GM23338 (cell line): ENCODE measurements around the gene GALNT1. TPM values are rescaled to one million over a fixed set of nuclear protein-coding genes. Genes with fewer than 3 reads are reported as not detected.

Experiments
- ATAC-seq: fragments of 200-7000 bp; cut with Tn5 transposase; 3 replicates; pipeline ENCODE4 v1.9.1; 2020
- DNase-seq: peaks from one replicate; pipeline ENCODE4 v3.0.0-alpha.2; 2015; ENCODE audit warnings: low spot score
- H2AFZ ChIP-seq: fragments of 200-600 bp; sonication (generic); 2 replicates; pipeline ENCODE4 v1.8.0; 2016; ENCODE audit warnings: antibody characterized with exemption, mild to moderate bottlenecking, moderate library complexity
- H3F3A ChIP-seq: fragments of 200-600 bp; sonication (generic); replicated peaks from 2 replicates; pipeline ENCODE4 v1.8.0; 2017; ENCODE audit warnings: antibody characterized with exemption, mixed run types, low read depth
- H3K27ac ChIP-seq: fragments of 200-600 bp; sonication (generic); 2 replicates; pipeline ENCODE4 v1.6.1; 2016; ENCODE audit warnings: low read depth
- H3K27me3 ChIP-seq: fragments of 200-600 bp; sonication (generic); 2 replicates; pipeline ENCODE4 v1.8.0; 2016; ENCODE audit warnings: mild to moderate bottlenecking, mixed run types, moderate library complexity; ENCODE audit not compliant: insufficient read depth
- H3K36me3 ChIP-seq: fragments of 200-600 bp; sonication (generic); 2 replicates; pipeline ENCODE4 v1.8.0; 2016; ENCODE audit warnings: mild to moderate bottlenecking; ENCODE audit not compliant: insufficient read depth
- H3K4me1 ChIP-seq: fragments of 200-600 bp; sonication (generic); 2 replicates; pipeline ENCODE4 v1.8.0; 2016; ENCODE audit warnings: mild to moderate bottlenecking, moderate library complexity; ENCODE audit not compliant: insufficient read depth
- H3K4me2 ChIP-seq: fragments of 200-600 bp; sonication (generic); 2 replicates; pipeline ENCODE4 v1.7.1; 2017; ENCODE audit warnings: mixed run types
- H3K4me3 ChIP-seq: fragments of 200-600 bp; sonication (generic); 2 replicates; pipeline ENCODE4 v1.6.1; 2016; ENCODE audit warnings: mixed run types
- H3K79me2 ChIP-seq: fragments of 200-600 bp; sonication (generic); replicated peaks from 2 replicates; pipeline ENCODE4 v1.8.0; 2017; ENCODE audit warnings: mild to moderate bottlenecking; ENCODE audit not compliant: insufficient read depth
- H3K9me2 ChIP-seq: fragments of 200-600 bp; sonication (generic); 2 replicates; pipeline ENCODE4 v1.8.0; 2017; ENCODE audit not compliant: insufficient read depth
- H4K20me1 ChIP-seq: fragments of 200-600 bp; sonication (generic); replicated peaks from 2 replicates; pipeline ENCODE4 v1.8.0; 2017; ENCODE audit warnings: mild to moderate bottlenecking; ENCODE audit not compliant: insufficient read depth
- H3K27ac Mint-ChIP-seq: 2 replicates; pipeline ENCODE4 v1.8.0; 2020; ENCODE audit warnings: inconsistent platforms, mild to moderate bottlenecking, moderate library complexity, mixed read lengths
- H3K27me3 Mint-ChIP-seq: 3 replicates; pipeline ENCODE4 v1.8.0; 2022; ENCODE audit warnings: low read depth, mild to moderate bottlenecking, moderate library complexity, mixed read lengths, inconsistent platforms; ENCODE audit not compliant: insufficient read depth, poor library complexity
- H3K36me3 Mint-ChIP-seq: 3 replicates; pipeline ENCODE4 v1.8.0; 2021; ENCODE audit warnings: low read depth, mild to moderate bottlenecking, inconsistent platforms, moderate library complexity, mixed read lengths
- H3K4me1 Mint-ChIP-seq: 3 replicates; pipeline ENCODE4 v1.8.0; 2020; ENCODE audit warnings: mild to moderate bottlenecking, inconsistent platforms, mixed read lengths
- H3K4me3 Mint-ChIP-seq: 3 replicates; pipeline ENCODE4 v1.8.0; 2021; ENCODE audit warnings: moderate library complexity, mild to moderate bottlenecking, inconsistent platforms, mixed read lengths
- H3K9me3 Mint-ChIP-seq: 3 replicates; pipeline ENCODE4 v1.8.0; 2020; ENCODE audit warnings: moderate library complexity, mild to moderate bottlenecking, inconsistent platforms, mixed read lengths
- CREB1 ChIP-seq: fragments of 250-450 bp; sonication (Bioruptor Pico); IDR thresholded peaks from 2 replicates; pipeline ENCODE4 v1.5.0; 2020; ENCODE audit warnings: low read depth, mild to moderate bottlenecking, moderate library complexity
- ETS1 ChIP-seq: IDR thresholded peaks from 2 replicates; pipeline ENCODE4 v1.6.1; 2016; ENCODE audit warnings: antibody characterized with exemption
- EZH2 ChIP-seq: fragments of 200-600 bp; sonication (generic); IDR thresholded peaks from one replicate; pipeline ENCODE4 v1.8.0; 2017; ENCODE audit warnings: antibody characterized with exemption, mild to moderate bottlenecking, low read depth; ENCODE audit not compliant: unreplicated experiment
- EZH2phosphoT487 ChIP-seq: fragments of 200-600 bp; sonication (generic); IDR thresholded peaks from one replicate; pipeline ENCODE4 v1.8.1; 2018; ENCODE audit warnings: antibody characterized with exemption; ENCODE audit not compliant: unreplicated experiment
- JUNB ChIP-seq: IDR thresholded peaks from one replicate; pipeline ENCODE4 v1.6.1; 2016; ENCODE audit warnings: antibody characterized with exemption; ENCODE audit not compliant: unreplicated experiment
- NANOG ChIP-seq: IDR thresholded peaks from 2 replicates; pipeline ENCODE4 v1.6.1; 2016; ENCODE audit warnings: antibody characterized with exemption, borderline replicate concordance
- POLR2AphosphoS5 ChIP-seq: IDR thresholded peaks from 2 replicates; pipeline ENCODE4 v1.6.1; 2016; ENCODE audit warnings: antibody characterized with exemption, low read depth
- STAT1 ChIP-seq: IDR thresholded peaks from one replicate; pipeline ENCODE4 v1.6.1; 2016; ENCODE audit warnings: antibody characterized with exemption; ENCODE audit not compliant: unreplicated experiment
- ZNF331 ChIP-seq: fragments of 250-450 bp; sonication (Bioruptor Pico); IDR thresholded peaks from 2 replicates; pipeline ENCODE4 v1.5.0; 2020; ENCODE audit warnings: low read depth, mild to moderate bottlenecking, moderate library complexity
- ZNF462 ChIP-seq: fragments of 250-450 bp; sonication (Bioruptor Pico); IDR thresholded peaks from 2 replicates; pipeline ENCODE4 v1.5.0; 2020; ENCODE audit warnings: mild to moderate bottlenecking, moderate library complexity
- polyA plus RNA-seq: library from polyadenylated mRNA; unstranded; fragments of >200 nt; fragmentation: Nextera tagmentation; extraction: Ambion mirVana; gene quantifications from 2 replicates; pipeline ENCODE4 v1.2.1, GENCODE V29; 2016
- total RNA-seq: library from RNA; depleted of rRNA; stranded (reverse); fragments of >200 nt; shearing (Covaris generic); gene quantifications from 2 replicates; pipeline ENCODE4 v1.2.3, GENCODE V29; 2014
- TF ChIP-seq, protein P1 (sequence below), 2 experiments: fragments of 200-600 bp in 1 of 2; sonication (generic) in 1 of 2; conservative IDR thresholded peaks; 2 replicates each; pipeline versions ENCODE4 v1.5.1 to v1.6.1; 2016 to 2017; ENCODE audit warnings: antibody characterized with exemption in 2 of 2, low read depth in 2 of 2, mild to moderate bottlenecking in 2 of 2, moderate library complexity in 1 of 2

GALNT1 gene
- total and polyA plus RNA-seq, 2 experiments from 2014 or later, result 37.4 to 60.8 TPM

DNA sequence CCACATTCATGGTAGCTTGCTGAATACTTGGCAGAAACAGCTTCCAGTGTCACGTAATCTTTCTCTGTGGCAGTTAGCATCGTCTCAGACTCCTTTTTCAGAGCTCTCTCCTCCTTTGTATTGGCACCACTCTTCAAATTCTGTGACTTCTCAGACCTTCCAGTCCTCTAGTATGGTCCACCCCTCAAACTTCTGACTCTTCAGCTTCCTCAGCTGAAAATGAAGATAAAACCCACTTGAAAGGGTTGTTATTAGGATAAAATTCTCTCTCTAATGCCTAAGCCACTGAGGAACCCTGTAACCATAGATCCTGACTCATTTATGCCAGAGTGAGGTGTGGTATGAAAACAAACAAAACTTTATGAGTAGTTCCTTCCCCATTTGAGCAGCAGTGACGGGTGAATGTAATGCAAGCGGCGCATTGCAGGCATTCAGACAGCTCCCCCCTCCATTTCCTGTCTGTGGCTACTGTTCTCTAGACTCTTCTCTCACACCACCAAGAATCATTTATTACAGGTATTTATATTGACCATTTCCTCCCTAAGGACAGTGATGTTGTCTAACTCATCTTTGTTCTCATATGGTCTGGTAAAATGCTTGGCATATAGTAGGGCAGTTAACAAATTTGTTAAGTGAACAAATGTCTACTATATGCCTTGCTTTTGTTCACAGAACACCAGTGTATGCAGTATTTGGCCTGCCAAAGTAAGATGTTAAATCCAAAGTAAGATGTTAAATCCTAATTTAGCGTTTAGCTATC is 35.3 kb downstream of the GALNT1 start:
- no peaks in the 10 kb centered on the region for H3K27me3 ChIP-seq
- H3K4me3 ChIP-seq, result no peak overlapping the region
- H3K27ac ChIP-seq, result peak overlapping the region; percentile 48; the same call in 1 of the 2 replicates
- H3K27ac Mint-ChIP-seq, result no peak overlapping the region
- peak overlapping the region; percentile 49 for H3K4me2 ChIP-seq
- no peaks in the 10 kb centered on the region for H3K27me3 Mint-ChIP-seq
- no peak overlapping the region for H3K4me3 Mint-ChIP-seq
- H3F3A ChIP-seq, result no peaks in the 10 kb centered on the region
- no peak overlapping the region for H2AFZ ChIP-seq
- TF ChIP-seq ETS1 (0 out of 2 replicates have a peak, but pooled peaks have one; percentile 29), CREB1 (no peak)
- H3K79me2 ChIP-seq, result peaks cover 61% of the 10 kb centered on the region
- H3K9me2 ChIP-seq, result no peaks in the 10 kb centered on the region
- ATAC-seq (peak; percentile 59), DNase-seq (peak; percentile 48)
- H3K36me3 Mint-ChIP-seq, result no peaks in the 10 kb centered on the region
- no peaks in the 10 kb centered on the region for H3K9me3 Mint-ChIP-seq
- no peaks in the 10 kb centered on the region for H3K36me3 ChIP-seq
- H3K4me1 Mint-ChIP-seq, result peaks cover 7% of the 10 kb centered on the region
- H4K20me1 ChIP-seq, result 0 out of 2 replicates have a peak, but pooled peaks cover 2% of the 10 kb centered on the region
- H3K4me1 ChIP-seq, result peaks cover 37% of the 10 kb centered on the region

DNA sequence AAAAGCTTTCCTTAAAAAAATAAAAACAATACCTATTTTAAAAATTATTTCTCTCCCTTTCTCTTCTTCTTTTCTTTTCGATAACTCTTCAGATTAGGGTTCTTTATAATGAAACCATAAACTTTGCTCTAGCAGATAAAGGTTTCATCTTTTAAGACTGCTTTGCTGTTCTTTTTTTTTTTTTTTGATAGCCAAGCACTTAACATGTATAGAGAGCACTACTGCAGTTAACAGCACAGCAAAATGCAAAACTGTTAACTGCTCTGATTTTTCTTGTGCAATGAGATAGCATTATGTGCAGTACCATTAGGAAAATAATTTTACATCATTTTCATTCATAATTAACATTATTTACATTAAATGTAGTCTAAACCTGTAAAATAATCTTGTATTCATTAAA is 36.3 kb downstream of the GALNT1 start:
- Mint-ChIP-seq H3K4me3 (no peak overlapping the region), H3K27me3 (no peaks in the 10 kb centered on the region), H3K27ac (no peak overlapping the region), H3K9me3 (no peaks in the 10 kb centered on the region), H3K36me3 (no peaks in the 10 kb centered on the region), H3K4me1 (peaks cover 7% of the 10 kb centered on the region)
- no peaks in the 10 kb centered on the region for H3K36me3 ChIP-seq
- no peak overlapping the region for H3K27ac ChIP-seq
- H3K4me3 ChIP-seq, result no peak overlapping the region
- H2AFZ ChIP-seq, result no peak overlapping the region
- H3K9me2 ChIP-seq, result no peaks in the 10 kb centered on the region
- peaks cover 37% of the 10 kb centered on the region for H3K4me1 ChIP-seq
- DNase-seq (no peak), ATAC-seq (no peak)
- H3K4me2 ChIP-seq, result no peak overlapping the region
- H3K79me2 ChIP-seq, result peaks cover 60% of the 10 kb centered on the region
- no peaks in the 10 kb centered on the region for H3F3A ChIP-seq
- H3K27me3 ChIP-seq, result no peaks in the 10 kb centered on the region
- no peaks in the 10 kb centered on the region for H4K20me1 ChIP-seq
- no peak for TF ChIP-seq EZH2phosphoT487
- no peak for TF ChIP-seq ETS1
- TF ChIP-seq EZH2, result no peak
- no peak for TF ChIP-seq ZNF462 (CRISPR knock-in tag)
- no peak for TF ChIP-seq STAT1
- no peak for TF ChIP-seq POLR2AphosphoS5
- no peak for TF ChIP-seq JUNB
- TF ChIP-seq, protein P1, sequence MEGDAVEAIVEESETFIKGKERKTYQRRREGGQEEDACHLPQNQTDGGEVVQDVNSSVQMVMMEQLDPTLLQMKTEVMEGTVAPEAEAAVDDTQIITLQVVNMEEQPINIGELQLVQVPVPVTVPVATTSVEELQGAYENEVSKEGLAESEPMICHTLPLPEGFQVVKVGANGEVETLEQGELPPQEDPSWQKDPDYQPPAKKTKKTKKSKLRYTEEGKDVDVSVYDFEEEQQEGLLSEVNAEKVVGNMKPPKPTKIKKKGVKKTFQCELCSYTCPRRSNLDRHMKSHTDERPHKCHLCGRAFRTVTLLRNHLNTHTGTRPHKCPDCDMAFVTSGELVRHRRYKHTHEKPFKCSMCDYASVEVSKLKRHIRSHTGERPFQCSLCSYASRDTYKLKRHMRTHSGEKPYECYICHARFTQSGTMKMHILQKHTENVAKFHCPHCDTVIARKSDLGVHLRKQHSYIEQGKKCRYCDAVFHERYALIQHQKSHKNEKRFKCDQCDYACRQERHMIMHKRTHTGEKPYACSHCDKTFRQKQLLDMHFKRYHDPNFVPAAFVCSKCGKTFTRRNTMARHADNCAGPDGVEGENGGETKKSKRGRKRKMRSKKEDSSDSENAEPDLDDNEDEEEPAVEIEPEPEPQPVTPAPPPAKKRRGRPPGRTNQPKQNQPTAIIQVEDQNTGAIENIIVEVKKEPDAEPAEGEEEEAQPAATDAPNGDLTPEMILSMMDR (conservative IDR thresholded peaks at IDR 0.05; ENCODE audit: low read depth in 2 of 2), result no peak
- TF ChIP-seq ZNF331 (CRISPR knock-in tag), result no peak
- TF ChIP-seq NANOG, result no peak
